DND-41 (cell line): ENCODE data around the gene GPR149.
"Not testable (repeated sequence)": the region's sequence is repeated elsewhere in the genome, so short reads cannot be mapped to it uniquely, and the experiment has no call there.

Source experiments
- ATAC-seq: fragments of 200-7000 bp; cut with Tn5 transposase; 3 replicates; pipeline ENCODE4 v1.9.1; 2021; ENCODE audit warnings: low read depth; ENCODE audit not compliant: insufficient read depth
- DNase-seq: peaks from one replicate; pipeline ENCODE4 v3.0.0-alpha.2; 2020
- H2AFZ ChIP-seq: 2 replicates; pipeline ENCODE4 v1.6.0; 2012; ENCODE audit warnings: low read depth, low read length
- H3K27ac ChIP-seq: 2 replicates; pipeline ENCODE4 v1.5.1; 2012; ENCODE audit warnings: low read length, inconsistent platforms
- H3K27me3 ChIP-seq: fragments of 200-600 bp; sonication (generic); 2 replicates; pipeline ENCODE4 v1.6.0; 2012; ENCODE audit warnings: low read length, mild to moderate bottlenecking, inconsistent platforms; ENCODE audit not compliant: insufficient read depth, poor library complexity
- H3K36me3 ChIP-seq: 2 replicates; pipeline ENCODE4 v1.5.1; 2012; ENCODE audit warnings: low read length, inconsistent platforms; ENCODE audit not compliant: insufficient read depth
- H3K4me1 ChIP-seq: 2 replicates; pipeline ENCODE4 v1.5.1; 2012; ENCODE audit warnings: mild to moderate bottlenecking, low read length; ENCODE audit not compliant: insufficient read depth
- H3K4me2 ChIP-seq: 2 replicates; pipeline ENCODE4 v1.6.0; 2012; ENCODE audit warnings: mild to moderate bottlenecking, moderate library complexity, low read length, inconsistent platforms; ENCODE audit not compliant: insufficient read depth
- H3K4me3 ChIP-seq, 2 experiments: fragments of 200-600 bp in 1 of 2; shearing (Covaris generic) in 1 of 2; 2 replicates each; pipeline ENCODE4 v1.5.1; 2012 to 2016; ENCODE audit warnings: inconsistent platforms in 2 of 2, low read length in 2 of 2, mild to moderate bottlenecking in 2 of 2, low read depth in 1 of 2, moderate library complexity in 1 of 2
- H3K79me2 ChIP-seq: 2 replicates; pipeline ENCODE4 v1.6.0; 2012; ENCODE audit warnings: low read length, inconsistent platforms; ENCODE audit not compliant: insufficient read depth
- H3K9ac ChIP-seq: 2 replicates; pipeline ENCODE4 v1.6.0; 2012; ENCODE audit warnings: low read depth, mild to moderate bottlenecking, inconsistent platforms, low read length, moderate library complexity
- H3K9me3 ChIP-seq: 2 replicates; pipeline ENCODE4 v1.5.1; 2012; ENCODE audit warnings: low read length, moderate library complexity, mild to moderate bottlenecking, inconsistent platforms; ENCODE audit not compliant: insufficient read depth, severe bottlenecking
- H4K20me1 ChIP-seq: 2 replicates; pipeline ENCODE4 v1.6.0; 2012; ENCODE audit warnings: low read length; ENCODE audit not compliant: insufficient read depth
- EZH2 ChIP-seq: IDR thresholded peaks from 3 replicates; pipeline ENCODE4 v1.6.1; 2012; ENCODE audit warnings: borderline replicate concordance, low read depth, mild to moderate bottlenecking, moderate library complexity, low read length, inconsistent platforms; ENCODE audit not compliant: severe bottlenecking
- TF ChIP-seq, protein P1 (sequence below): IDR thresholded peaks from 2 replicates; pipeline ENCODE4 v1.5.1; 2012; ENCODE audit warnings: borderline replicate concordance, low read length, moderate library complexity, mild to moderate bottlenecking; ENCODE audit not compliant: poor library complexity, severe bottlenecking; ENCODE audit errors: extremely low read depth

GPR149 gene

GRCh38 chr3:154464440-154465190 is 34.6 kb upstream of the GPR149 start:
- TF ChIP-seq, protein P1, sequence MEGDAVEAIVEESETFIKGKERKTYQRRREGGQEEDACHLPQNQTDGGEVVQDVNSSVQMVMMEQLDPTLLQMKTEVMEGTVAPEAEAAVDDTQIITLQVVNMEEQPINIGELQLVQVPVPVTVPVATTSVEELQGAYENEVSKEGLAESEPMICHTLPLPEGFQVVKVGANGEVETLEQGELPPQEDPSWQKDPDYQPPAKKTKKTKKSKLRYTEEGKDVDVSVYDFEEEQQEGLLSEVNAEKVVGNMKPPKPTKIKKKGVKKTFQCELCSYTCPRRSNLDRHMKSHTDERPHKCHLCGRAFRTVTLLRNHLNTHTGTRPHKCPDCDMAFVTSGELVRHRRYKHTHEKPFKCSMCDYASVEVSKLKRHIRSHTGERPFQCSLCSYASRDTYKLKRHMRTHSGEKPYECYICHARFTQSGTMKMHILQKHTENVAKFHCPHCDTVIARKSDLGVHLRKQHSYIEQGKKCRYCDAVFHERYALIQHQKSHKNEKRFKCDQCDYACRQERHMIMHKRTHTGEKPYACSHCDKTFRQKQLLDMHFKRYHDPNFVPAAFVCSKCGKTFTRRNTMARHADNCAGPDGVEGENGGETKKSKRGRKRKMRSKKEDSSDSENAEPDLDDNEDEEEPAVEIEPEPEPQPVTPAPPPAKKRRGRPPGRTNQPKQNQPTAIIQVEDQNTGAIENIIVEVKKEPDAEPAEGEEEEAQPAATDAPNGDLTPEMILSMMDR, result no peak
- TF ChIP-seq EZH2, result no peak
- no peaks in the 10 kb centered on the region for H3K9me3 ChIP-seq
- no peak overlapping the region for H3K27ac ChIP-seq
- H3K4me1 ChIP-seq, result no peaks in the 10 kb centered on the region
- no peak overlapping the region for H3K9ac ChIP-seq
- no peak overlapping the region for H2AFZ ChIP-seq
- no peaks in the 10 kb centered on the region for H3K79me2 ChIP-seq
- DNase-seq (no peak), ATAC-seq (no peak)
- no peak overlapping the region for H3K4me2 ChIP-seq
- no peaks in the 10 kb centered on the region for H4K20me1 ChIP-seq
- H3K36me3 ChIP-seq, result no peaks in the 10 kb centered on the region
- H3K27me3 ChIP-seq, result no peaks in the 10 kb centered on the region
- H3K4me3 ChIP-seq, result no peak overlapping the region

DNA sequence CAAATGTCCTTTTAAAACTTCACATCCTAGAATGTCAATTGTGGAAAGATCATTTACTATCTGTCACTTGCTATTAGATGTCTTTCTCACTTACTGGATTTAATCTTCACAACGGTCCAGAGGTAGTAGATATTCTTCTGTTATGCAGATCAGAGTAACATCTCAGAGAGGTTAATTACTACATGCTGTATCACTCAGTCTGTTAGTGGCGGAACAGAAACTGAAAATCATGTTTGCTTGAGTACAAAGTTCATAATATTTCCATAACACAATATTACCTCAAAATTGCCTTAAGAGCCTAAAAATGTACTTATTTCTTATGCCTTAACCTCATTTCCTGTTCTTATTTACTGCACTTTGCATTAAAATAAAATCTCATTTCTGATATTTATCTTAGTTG is 28.6 kb upstream of the GPR149 start:
- Histone ChIP-seq H3K4me1 (no peaks in the 10 kb centered on the region), H3K4me3 (no peak overlapping the region), H3K79me2 (no peaks in the 10 kb centered on the region), H4K20me1 (no peaks in the 10 kb centered on the region), H2AFZ (no peak overlapping the region), H3K27ac (no peak overlapping the region), H3K9me3 (no peaks in the 10 kb centered on the region), H3K4me2 (no peak overlapping the region), H3K27me3 (no peaks in the 10 kb centered on the region), H3K9ac (no peak overlapping the region), H3K36me3 (no peaks in the 10 kb centered on the region)
- TF ChIP-seq, protein P1, result no peak
- no peak for TF ChIP-seq EZH2
- ATAC-seq (no peak), DNase-seq (no peak)

DNA sequence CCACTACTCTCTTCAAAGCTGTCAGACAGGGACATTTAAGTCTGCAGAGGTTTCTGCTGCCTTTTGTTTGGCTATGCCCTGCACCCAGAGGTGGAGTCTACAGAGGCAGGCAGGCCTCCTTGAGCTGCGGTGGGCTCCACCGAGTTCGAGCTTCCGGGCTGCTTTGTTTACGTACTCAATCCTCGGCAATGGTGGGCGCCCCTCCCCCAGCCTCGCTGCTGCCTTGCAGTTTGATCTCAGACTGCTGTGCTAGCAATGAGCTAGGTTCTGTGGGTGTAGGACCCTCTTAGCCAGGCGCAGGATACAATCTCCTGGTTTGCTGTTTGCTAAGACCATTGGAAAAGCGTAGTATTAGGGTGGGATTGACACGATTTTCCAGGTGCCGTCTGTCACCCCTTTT is 9.1 kb upstream of the GPR149 start:
- not testable (repeated sequence) for H3K4me3 ChIP-seq, H3K9me3 ChIP-seq, H3K27ac ChIP-seq, DNase-seq, H3K4me1 ChIP-seq, ATAC-seq, H3K79me2 ChIP-seq, H3K9ac ChIP-seq, H3K4me2 ChIP-seq, H3K27me3 ChIP-seq, H2AFZ ChIP-seq, H3K36me3 ChIP-seq, H4K20me1 ChIP-seq

GRCh38 chr3:154431043-154431442 is 1.1 kb upstream of the GPR149 start:
- H3K27me3 ChIP-seq, result no peaks in the 10 kb centered on the region
- no peaks in the 10 kb centered on the region for H3K36me3 ChIP-seq
- H2AFZ ChIP-seq, result no peak overlapping the region
- H3K79me2 ChIP-seq, result no peaks in the 10 kb centered on the region
- H3K9ac ChIP-seq, result no peak overlapping the region
- H4K20me1 ChIP-seq, result no peaks in the 10 kb centered on the region
- no peak overlapping the region for H3K4me3 ChIP-seq
- H3K4me1 ChIP-seq, result no peaks in the 10 kb centered on the region
- no peak overlapping the region for H3K27ac ChIP-seq
- TF ChIP-seq, protein P1, result no peak
- TF ChIP-seq EZH2, result no peak
- H3K4me2 ChIP-seq, result no peak overlapping the region
- no peak for ATAC-seq
- DNase-seq, result no peak
- no peaks in the 10 kb centered on the region for H3K9me3 ChIP-seq
